ENCODE results near the gene ROCK2. TPM values are rescaled to one million over a fixed set of nuclear protein-coding genes. Genes with fewer than 3 reads are reported as not detected.

ROCK2 gene
- polyA plus RNA-seq, 1 donor (not counting 4 experiments of a cell fraction or from before 2014, with no cell fraction given): 12.6 TPM

GRCh38 chr2:11305958-11306357 is 38.5 kb downstream of the ROCK2 start:
- dilution Hi-C loops (cut with MboI; ENCODE audit: extremely low pct_ligation_motif_present, low sequenced_read_pairs): no loop called here
- no peak overlapping the region for H3K27ac ChIP-seq (ENCODE audit: control insufficient read depth, insufficient read depth, low read length)

GRCh38 chr2:11305338-11305737 is 39.1 kb downstream of the ROCK2 start:
- FAIRE-seq (no peak), DNase-seq (ENCODE audit: low read depth, low spot score) (no peak)
- H3K36me3 ChIP-seq (ENCODE audit: control insufficient read depth in 2 of 2, extremely low read depth in 1 of 2, insufficient read depth in 2 of 2, low read length in 2 of 2): no peaks in the 10 kb centered on the region
- H3K27ac ChIP-seq (ENCODE audit: control insufficient read depth, insufficient read depth, low read length): no peak overlapping the region
- no peak overlapping the region for H2AFZ ChIP-seq (ENCODE audit: control insufficient read depth, low read length)
- no peaks in the 10 kb centered on the region for H3K4me1 ChIP-seq (ENCODE audit: control insufficient read depth, extremely low read depth, insufficient read depth, low read length)
- H4K20me1 ChIP-seq (ENCODE audit: control insufficient read depth, extremely low read depth, insufficient read depth, low read length): no peaks in the 10 kb centered on the region
- peaks cover 76% of the 10 kb centered on the region for H3K79me2 ChIP-seq (ENCODE audit: control insufficient read depth, insufficient read depth, low read length)
- TF ChIP-seq CTCF (optimal IDR thresholded peaks at IDR 0.05 in 1 of 3, IDR thresholded peaks at IDR 0.05 in 1 of 3, conservative IDR thresholded peaks at IDR 0.05 in 1 of 3; ENCODE audit: extremely low read depth in 1 of 3, insufficient read depth in 2 of 3, low read length in 3 of 3) (no peak), EZH2 (IDR thresholded peaks at IDR 0.05; ENCODE audit: low read length) (no peak)
- H3K9me3 ChIP-seq (ENCODE audit: control insufficient read depth, low read depth, low read length): no peaks in the 10 kb centered on the region
- H3K9me1 ChIP-seq (ENCODE audit: control insufficient read depth, extremely low read depth, insufficient read depth, low read length): no peaks in the 10 kb centered on the region
- dilution Hi-C loops (cut with MboI; ENCODE audit: extremely low pct_ligation_motif_present, low sequenced_read_pairs): no loop called here
- no peak overlapping the region for H3K4me3 ChIP-seq (ENCODE audit: control insufficient read depth in 2 of 3, extremely low read depth in 1 of 3, insufficient read depth in 2 of 3, low read depth in 1 of 3, low read length in 3 of 3)
- no peak overlapping the region for H3K4me2 ChIP-seq (ENCODE audit: control insufficient read depth, extremely low read depth, insufficient read depth, low read depth, low read length)
- no peak overlapping the region for H3K9ac ChIP-seq (ENCODE audit: control insufficient read depth, extremely low read depth, insufficient read depth, low read length)
- H3K27me3 ChIP-seq (ENCODE audit: control insufficient read depth, extremely low read depth, insufficient read depth, low read length): no peaks in the 10 kb centered on the region

More at GRCh38 chr2:11305958-11306357, 38.5 kb downstream of the ROCK2 start:
- Histone ChIP-seq H2AFZ (ENCODE audit: control insufficient read depth, low read length) (no peak overlapping the region), H3K4me1 (ENCODE audit: control insufficient read depth, extremely low read depth, insufficient read depth, low read length) (no peaks in the 10 kb centered on the region), H3K9me1 (ENCODE audit: control insufficient read depth, extremely low read depth, insufficient read depth, low read length) (no peaks in the 10 kb centered on the region), H3K9me3 (ENCODE audit: control insufficient read depth, low read depth, low read length) (no peaks in the 10 kb centered on the region), H3K79me2 (ENCODE audit: control insufficient read depth, insufficient read depth, low read length) (peaks cover 78% of the 10 kb centered on the region), H3K4me2 (ENCODE audit: control insufficient read depth, extremely low read depth, insufficient read depth, low read depth, low read length) (no peak overlapping the region), H3K36me3 (ENCODE audit: control insufficient read depth in 2 of 2, extremely low read depth in 1 of 2, insufficient read depth in 2 of 2, low read length in 2 of 2) (no peaks in the 10 kb centered on the region), H3K9ac (ENCODE audit: control insufficient read depth, extremely low read depth, insufficient read depth, low read length) (no peak overlapping the region), H4K20me1 (ENCODE audit: control insufficient read depth, extremely low read depth, insufficient read depth, low read length) (no peaks in the 10 kb centered on the region), H3K27me3 (ENCODE audit: control insufficient read depth, extremely low read depth, insufficient read depth, low read length) (no peaks in the 10 kb centered on the region), H3K4me3 (ENCODE audit: control insufficient read depth in 2 of 3, extremely low read depth in 1 of 3, insufficient read depth in 2 of 3, low read depth in 1 of 3, low read length in 3 of 3) (no peak overlapping the region)
- FAIRE-seq (no peak), DNase-seq (ENCODE audit: low read depth, low spot score) (no peak)
- TF ChIP-seq EZH2 (IDR thresholded peaks at IDR 0.05; ENCODE audit: low read length) (no peak), CTCF (optimal IDR thresholded peaks at IDR 0.05 in 1 of 3, IDR thresholded peaks at IDR 0.05 in 1 of 3, conservative IDR thresholded peaks at IDR 0.05 in 1 of 3; ENCODE audit: extremely low read depth in 1 of 3, insufficient read depth in 2 of 3, low read length in 3 of 3) (no peak)
